Diencephalon (tissue), 1 donor: Measurements from ENCODE around the gene MIP. TPM values are rescaled to one million over a fixed set of nuclear protein-coding genes. Genes with fewer than 3 reads are reported as not detected.

Source experiments
- total RNA-seq: library from RNA; depleted of rRNA; stranded (reverse); fragments of >200 nt; gene quantifications from one replicate; pipeline ENCODE4 v1.2.3, GENCODE V29; 2014

The MIP gene
- not detected for total RNA-seq

DNA sequence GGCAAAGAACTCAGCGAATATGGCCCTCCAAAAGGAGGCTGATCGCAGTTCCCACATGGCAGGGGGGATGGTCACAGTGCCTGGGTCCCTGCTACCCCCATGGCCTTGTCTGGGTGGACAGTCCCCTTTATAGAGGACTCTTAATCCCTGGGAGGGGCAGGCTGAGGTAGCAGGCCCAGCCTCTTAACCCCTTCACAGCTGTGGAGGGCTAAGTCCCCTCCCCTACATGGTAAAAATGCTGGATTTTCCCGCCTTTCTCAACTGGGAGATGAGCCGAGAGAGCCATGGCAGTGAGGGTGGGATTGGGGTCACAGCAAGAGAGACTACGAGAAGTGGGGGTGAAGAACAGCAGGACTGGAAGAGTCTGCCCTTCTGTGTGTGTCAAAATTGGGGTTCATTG is at the start of gene MIP:
MIP (minus strand) TSS at position 101 of the 400 bp plus-strand sequence; CDS start at position 57, 44 bp downstream.

DNA sequence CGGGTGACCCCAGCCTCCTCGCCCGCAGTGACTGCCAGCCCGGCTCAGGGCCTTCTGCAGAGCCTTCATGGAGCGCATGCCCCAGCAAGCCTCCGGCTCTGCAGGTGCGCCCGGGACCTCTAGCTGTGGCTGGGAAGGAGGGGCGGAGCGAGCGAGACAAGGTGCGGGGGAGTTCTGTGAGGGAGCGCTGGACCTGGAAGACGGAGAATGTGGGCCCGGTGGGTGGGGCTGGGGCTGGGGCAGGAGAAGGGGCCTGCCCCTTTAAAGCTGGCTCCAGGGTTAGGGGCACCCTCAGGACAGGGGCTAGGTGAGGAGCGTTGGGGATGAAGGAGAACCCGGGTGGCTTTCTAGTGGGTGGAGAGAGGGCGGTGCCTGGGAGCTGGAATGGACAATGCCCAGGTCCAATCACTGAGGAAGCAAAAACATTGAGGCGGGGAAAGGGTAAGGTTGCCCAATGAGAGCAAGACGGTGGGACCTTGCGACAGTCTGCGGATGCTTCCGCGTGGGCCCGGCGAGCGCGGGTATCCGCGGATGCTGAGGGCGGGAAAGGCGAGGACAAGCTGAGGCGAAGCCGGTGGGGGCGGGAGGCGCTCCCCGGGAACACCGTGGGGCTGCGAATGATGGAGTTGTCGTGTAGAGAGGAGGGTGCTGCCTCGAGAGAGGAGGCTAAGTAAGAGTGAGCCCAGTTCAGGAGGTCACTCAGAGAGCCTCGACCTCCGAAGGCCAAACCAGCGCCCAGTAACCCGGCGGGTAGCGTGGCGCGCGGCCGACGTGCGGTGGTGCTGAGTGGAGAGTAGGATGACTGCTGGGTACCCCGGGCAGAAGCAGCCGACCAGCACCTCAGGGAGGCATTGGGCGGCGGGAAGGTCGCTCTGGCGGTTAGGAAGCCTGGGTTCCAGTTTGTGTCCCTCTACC is 33.8 kb upstream of the MIP start, which contains the start of gene GLS2:
GLS2 (minus strand) TSS at position 121 of the 915 bp plus-strand sequence; CDS start at position 78, 43 bp downstream.

DNA sequence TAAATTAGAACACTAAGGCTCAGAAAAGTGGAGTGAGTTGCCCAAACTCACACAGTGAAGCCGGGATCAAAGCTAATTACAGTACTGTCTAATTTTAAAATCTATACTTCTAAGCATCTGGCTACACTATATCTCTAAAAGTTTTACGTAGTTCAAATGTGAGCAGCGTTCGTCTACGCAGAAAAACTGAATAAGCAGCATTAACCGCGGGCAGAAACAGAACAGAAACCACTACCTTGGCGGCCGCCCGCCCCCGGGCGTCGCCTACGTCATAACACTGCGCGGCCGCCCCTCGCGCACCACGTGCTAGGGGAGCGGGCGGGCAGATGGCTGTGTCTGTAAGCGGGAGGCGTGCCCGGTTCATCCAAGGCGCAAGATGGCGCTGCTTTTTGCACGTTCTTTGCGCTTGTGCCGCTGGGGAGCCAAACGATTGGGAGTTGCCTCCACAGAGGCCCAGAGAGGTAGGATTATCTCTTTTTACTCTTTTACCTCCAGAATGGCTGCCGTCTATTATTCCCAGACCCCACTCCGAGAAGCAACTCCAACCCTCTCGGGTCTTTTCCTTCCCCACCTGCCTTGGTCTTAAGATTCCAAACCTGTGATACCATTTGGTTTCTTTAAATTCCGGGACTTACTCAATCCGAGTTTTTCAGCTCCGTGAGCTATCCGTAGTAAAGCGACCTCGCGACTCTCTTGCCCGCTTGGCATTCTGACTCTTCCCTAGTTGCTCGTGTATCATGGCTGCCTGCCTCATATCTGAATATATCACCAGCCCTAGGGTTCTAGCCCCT is 14.0 kb upstream of the MIP start, which contains the start of gene SPRYD4:
SPRYD4 (plus strand) TSS at position 363 of the 791 bp plus-strand sequence; CDS start at position 377, 14 bp downstream.

DNA sequence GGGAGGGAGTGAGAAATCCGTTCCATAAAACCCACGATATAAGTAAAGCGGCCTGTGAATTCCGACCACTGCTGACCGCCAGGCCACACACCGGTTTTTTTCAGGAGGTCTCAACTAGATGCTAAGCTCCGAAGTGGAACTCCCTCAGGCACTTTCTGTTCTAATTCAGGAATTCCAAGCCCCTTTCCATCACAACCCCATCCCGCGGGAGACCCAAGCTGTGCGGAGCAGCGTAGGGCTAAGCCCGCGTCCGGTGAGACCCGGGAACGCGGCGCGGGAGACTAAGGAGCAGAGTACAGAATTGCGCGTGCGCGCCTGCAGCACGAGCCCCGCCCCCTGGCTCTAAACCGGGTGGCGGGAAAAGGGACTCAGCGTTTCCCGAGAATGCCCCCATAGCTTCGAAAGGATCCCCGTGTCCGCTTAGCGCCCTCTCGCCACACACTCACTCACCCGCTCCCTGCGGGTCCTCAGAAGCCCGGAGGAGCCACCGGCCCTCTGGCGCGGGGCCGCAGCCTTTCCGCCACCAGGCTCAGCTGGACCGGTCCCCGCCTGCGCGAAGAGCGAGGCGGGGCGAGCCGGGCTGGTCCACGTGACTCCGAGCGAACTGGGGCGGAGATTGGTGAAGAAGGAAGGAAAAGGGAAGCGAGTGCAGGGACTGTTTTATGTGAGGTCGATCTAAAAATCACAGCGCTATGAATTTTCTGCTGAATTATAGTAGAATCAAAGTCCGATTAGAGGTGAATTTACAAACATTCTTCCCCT is 5.4 kb downstream of the MIP start, which contains the start of gene TIMELESS:
TIMELESS (minus strand) TSS at position 567 of the 762 bp plus-strand sequence. CDS start 15,256 bp downstream, outside the sequence.

Other genes starting within 250 kb of the MIP start
- gene RNF41, start 232.7 kb downstream of the MIP start, total RNA-seq = 71.3 TPM
- gene NABP2, start 230.3 kb downstream of the MIP start, total RNA-seq = 26.3 TPM
- not detected for gene SLC39A5, start 224.6 kb downstream of the MIP start, total RNA-seq
- gene ANKRD52, start 196.3 kb downstream of the MIP start, total RNA-seq = 23.5 TPM
- 12.5 TPM for gene COQ10A, start 187.7 kb downstream of the MIP start, total RNA-seq
- gene CS, start 154.3 kb downstream of the MIP start, total RNA-seq = 153 TPM
- gene CNPY2, start 138.7 kb downstream of the MIP start, total RNA-seq = 39.9 TPM
- gene PAN2, start 120.7 kb downstream of the MIP start, total RNA-seq = 30.9 TPM
- gene IL23A, start 115.8 kb downstream of the MIP start, total RNA-seq = 0.92 TPM
- 78.4 TPM for gene STAT2, start 94.5 kb downstream of the MIP start, total RNA-seq
- not detected for gene APOF, start 91.8 kb downstream of the MIP start, total RNA-seq
- 7.4 TPM for gene TIMELESS, start 5.2 kb downstream of the MIP start, total RNA-seq
- gene SPRYD4, start 13.9 kb upstream of the MIP start, total RNA-seq = 2.3 TPM
- 8.5 TPM for gene GLS2, start 33.5 kb upstream of the MIP start, total RNA-seq
- gene RBMS2, start 67.2 kb upstream of the MIP start, total RNA-seq = 5.3 TPM
- 20.5 TPM for gene BAZ2A, start 175.7 kb upstream of the MIP start, total RNA-seq
- gene ATP5F1B, start 191.3 kb upstream of the MIP start, total RNA-seq = 446 TPM
- 119 TPM for gene PTGES3, start 233.6 kb upstream of the MIP start, total RNA-seq